ENCODE results near the gene ATG4D.
A peak's percentile ranks its signal among the peaks of the same experiment; 100 is the strongest.

The ATG4D gene

DNA sequence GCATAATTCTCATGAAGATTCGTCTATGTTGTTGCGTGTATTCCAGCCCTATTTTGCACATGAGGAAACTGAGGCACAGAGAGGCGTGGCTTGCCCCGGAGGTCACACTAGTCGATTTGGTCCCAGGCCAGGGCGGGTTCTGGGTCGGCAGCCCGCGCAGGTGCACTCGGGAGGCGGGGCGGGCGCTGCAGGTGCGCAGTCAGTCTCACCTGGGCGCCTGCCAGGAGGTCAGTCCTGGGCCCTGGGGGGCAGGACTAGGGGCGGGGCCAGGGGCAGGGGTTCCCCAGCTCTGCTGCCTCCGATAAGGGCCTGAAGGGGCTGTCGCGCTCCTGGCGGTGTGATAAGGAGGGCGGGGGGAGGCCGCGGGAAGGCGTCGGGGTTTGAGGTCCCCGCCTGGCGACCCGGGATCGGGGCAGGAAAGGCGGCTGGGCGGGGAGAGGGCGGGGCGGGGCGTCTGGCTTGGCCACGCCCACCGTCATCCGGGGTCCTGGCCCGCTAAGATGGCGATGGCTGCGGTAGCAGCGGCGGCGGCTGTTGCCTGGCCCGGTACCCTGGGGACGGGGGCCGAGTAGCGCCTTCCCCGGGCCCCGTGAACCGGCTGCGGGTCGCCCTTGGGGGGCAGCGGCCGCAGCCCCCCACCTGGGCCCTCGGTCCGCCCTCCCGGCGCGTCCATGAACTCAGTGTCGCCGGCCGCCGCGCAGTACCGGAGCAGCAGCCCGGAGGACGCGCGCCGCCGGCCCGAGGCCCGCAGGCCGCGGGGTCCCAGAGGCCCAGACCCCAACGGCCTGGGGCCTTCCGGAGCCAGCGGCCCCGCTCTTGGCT lies at the start of gene ATG4D:
ATG4D (plus strand) TSS at position 485 of the 822 bp plus-strand sequence; CDS start at position 672, 187 bp downstream.
- peak; percentile 90 to 93 (median 91) for DNase-seq

DNA sequence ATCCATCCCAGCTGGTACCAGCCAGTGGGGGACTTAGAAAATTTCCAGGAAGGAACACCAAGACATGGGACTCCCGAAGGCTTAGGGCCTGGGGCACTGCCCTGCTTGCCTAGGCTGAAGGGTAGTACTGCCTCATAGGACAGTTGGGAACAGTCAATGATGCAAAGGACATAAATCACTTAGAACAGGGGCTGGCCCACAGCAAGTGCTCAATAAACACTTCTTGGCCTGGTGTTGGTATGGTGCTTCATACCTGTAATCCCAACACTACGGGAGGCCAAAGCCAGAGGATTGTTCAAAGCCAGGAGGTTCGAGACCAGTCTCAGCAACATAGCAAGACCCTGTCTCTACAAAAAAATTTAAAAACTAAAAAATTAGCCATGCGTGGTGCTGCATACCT lies 46.3 kb upstream of the ATG4D start:
- DNase-seq = no peak

DNA sequence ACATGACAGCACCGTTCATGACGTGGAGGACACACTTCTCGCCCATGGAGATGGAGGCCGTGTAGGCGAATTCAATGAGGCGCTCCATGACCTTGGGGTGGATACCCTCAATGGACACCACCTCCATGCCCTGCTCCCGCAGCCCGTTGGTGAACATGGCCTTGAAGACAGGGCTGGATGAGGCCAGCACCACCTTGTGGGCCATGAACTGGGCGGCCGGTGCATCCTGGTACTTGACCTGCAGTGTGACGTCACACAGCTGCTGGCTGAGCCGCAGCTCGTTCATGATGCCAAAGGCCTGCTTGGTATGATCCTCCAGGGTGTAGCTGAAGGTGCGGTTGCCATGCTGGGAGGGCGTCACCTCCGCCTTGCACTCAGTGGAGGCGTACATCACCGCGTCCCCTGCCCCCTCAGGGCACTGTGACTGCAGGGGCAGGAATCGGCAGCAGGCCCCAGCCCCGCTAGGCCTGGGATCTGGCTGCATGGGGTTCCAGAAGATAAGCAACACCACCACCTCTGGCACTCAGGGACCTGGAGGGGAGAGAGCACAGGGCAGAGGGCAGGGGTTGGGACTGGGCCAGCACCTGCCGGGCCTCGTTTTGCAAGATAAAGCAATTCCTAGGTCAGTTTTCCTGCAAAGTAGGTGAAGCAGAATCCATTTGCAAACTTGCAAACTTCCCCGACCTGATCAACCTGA lies 44.0 kb upstream of the ATG4D start:
- no peak for DNase-seq

DNA sequence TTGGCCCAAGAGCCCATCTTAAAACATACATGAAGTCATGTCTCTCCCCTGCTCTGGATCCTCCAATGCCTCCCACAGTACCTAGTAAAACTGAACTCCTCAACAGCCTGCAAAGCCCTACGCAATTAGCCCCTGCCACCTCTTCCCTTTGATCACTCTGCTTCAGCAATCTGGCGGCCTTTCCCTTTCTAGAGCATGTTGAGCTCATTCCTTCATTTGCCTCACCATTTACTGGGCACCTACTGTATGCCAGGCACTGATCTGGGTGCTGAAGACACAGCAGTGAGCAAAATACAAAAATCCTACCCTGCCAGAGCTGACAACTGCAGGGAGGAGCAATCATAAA lies 43.5 kb upstream of the ATG4D start:
- DNase-seq = no peak

DNA sequence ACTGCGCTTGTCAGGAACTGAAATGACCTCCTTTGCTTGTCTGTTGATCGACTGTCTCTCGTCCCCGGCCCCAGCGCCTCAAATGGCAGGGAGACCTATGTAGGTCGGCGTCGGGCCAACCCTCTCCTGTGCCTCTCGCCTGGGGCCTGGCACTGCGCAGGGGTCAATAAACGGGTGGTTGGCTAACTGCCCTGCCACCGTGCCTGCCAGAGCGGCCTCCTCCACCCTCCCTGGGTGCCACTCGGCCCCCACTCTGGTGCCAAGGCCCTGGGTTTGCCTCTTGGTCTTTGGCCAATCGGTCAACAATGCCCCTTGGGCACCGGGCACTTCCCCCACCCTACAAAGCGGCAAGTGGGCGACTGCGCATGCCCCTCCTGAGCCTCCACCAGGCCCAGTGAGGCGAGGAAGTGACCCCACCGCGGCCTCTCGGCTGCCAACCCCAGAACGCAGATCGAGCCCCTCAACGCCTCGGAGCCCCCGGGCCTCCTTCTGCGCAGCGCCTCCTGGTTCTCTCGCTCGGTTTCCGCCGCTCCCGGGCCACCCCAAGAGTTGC lies 41.7 kb upstream of the ATG4D start:
- peak in 2 of 3 experiments; percentile 85 to 89 for DNase-seq

DNA sequence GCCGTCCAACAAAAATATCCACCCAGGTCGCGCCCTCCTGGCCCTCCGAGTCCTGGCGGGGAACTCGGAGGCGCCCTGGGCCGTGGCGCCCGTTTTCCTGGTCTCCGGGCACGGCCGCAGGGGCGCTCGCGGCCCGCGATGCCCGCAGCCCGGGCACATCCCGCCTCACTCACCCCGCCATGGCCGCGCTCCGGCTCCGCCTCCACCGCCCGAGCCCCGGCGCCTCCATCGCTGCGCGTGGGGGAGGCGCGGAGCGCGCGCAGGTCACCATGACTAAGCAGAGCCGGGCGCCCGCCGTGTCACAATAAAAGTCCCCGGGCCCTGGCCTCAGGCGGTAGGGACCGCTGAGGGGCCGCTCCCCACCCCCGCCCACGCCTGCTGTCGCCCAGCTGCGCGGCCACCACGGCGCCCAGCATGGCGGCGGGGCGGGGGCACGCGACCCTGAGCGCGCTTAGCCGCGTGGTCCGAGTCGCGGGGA lies 41.1 kb upstream of the ATG4D start:
- peak; percentile 89 to 99 (median 98) for DNase-seq

DNA sequence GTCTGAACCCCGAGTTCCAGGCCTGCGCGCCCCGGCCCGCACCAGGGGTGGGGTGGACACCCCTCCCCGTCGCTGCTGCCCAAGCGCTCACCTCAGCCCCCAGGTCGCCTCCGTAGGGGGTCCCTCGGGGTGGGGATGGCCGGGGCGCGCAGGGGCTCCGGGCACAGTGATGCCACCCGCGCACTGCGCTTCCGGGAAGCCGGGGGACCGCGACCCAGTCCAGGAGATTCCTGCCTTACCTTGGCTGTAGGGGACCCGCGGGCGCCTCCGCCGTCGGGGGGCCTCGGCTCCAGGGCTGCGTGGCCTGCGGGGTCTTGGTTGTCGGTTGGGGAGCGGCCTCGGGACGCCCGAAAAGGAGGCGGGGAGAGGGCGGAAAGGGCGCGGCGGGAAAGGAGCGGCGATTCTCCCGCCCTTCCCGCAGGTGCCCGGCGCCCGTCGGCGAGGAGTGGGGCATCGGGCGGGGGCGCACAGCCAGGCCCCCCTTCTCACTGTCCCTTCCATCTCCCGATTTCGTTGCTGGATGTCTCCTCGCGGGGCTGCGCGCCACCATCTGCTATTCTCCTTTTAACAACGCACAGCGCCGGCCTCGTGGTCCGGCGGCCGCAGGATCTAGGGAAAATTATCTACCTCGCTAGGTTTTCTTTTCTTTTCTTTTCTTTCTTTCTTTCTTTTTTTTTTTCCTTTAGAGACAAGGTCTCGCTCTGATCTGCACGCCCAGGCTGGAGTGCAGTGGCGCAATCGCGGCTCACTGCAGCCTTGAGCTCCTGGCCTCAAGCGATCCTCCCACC lies 40.5 kb upstream of the ATG4D start, which contains the start of gene KEAP1:
KEAP1 (minus strand) TSS at position 355 of the 788 bp plus-strand sequence. CDS start 3,323 bp downstream, outside the sequence.
- peak in 2 of 3 experiments; percentile 94 to 97 for DNase-seq

DNA sequence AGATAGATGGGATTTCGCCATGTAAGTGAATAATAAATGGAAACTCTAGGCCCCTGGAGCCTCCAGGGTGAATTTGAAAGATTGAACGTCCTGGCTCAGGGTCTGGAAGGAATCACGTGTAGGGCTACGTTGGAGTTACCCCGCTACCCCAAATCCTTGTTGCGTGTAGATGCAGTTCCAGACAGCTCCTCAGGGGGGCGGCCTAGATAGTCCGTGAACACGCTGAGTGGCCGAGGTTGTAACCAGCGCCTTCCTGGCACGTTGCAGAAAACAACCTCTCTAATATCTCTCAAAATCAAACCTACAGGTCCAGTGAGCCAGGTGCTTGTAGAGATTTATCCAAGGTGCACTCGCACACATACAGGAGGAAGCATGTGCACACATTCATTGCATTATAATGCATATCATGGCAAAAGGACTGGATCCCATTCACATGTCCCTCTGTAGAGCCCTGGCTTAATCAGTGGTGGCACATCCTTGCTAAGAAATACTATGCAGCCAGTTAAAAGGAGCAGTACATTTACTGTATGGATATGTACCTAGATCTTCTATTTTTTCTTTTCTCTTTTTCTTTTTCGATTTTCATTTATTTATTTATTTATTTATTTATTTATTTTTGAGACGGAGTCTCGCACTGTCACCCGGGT lies 38.0 kb upstream of the ATG4D start:
- DNase-seq = peak in 1 of 3 experiments; percentile 27

DNA sequence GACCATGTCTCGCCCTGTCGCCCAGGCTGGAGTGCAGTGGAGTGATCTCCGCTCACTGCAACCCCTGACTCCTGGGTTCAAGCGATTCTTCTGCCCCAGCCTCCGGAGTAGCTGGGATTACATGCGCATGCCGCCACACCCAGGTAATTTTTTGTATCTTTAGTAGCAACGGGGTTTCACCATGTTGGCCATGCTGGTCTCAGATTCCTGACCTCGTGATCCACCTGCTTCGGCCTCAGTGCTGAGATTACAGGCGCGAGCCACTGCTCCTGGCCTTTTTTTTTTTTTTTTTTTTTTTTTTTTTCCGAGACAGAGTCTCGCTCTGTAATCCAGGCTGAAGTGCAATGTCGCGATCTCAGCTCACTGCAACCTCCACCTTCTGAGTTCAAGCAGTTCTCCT lies 35.7 kb upstream of the ATG4D start:
- no peak for DNase-seq

DNA sequence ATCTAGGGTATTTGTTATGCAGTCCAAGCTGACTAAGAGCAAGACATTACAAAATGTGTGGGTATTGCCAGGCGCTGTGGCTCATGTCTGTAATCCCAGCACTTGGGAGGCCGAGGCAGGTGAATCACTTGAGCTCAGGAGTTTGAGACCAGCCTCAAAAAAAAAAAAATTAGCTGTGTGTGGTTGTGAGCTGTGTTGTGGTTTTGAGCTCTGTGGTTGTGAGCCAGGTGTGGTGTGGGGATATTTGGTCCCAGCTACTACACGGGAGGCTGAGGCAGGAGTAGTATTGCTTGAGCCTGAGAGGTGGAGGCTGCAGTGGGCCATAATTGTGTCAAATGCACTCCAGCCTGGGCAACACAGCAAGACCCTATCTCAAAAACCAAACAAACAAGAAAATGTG lies 35.0 kb upstream of the ATG4D start:
- DNase-seq = no peak

DNA sequence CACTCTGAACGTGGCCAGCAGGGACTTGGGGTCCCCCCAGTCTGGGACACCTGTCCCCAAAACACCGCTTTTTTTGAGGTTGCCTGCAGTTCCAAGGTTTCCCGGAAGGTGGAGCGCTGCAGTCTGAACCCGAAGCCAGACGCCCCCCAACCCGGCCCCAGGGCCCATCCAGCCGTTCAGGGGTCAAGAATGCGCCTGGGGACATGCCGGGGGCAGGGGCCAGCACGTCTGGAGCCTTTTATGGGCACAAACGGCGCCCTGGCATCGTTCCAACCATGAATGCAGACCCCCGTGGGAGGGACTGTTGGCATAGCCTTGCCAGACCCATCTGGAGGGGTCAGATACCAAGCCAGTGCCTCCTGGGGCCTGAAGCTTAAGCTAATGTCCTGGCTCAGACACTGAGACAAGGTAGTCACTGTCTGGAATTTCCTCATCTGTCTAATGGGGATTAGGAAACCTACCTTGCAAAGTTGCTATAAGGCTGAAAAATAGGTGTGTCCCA lies 33.4 kb upstream of the ATG4D start:
- DNase-seq = no peak

DNA sequence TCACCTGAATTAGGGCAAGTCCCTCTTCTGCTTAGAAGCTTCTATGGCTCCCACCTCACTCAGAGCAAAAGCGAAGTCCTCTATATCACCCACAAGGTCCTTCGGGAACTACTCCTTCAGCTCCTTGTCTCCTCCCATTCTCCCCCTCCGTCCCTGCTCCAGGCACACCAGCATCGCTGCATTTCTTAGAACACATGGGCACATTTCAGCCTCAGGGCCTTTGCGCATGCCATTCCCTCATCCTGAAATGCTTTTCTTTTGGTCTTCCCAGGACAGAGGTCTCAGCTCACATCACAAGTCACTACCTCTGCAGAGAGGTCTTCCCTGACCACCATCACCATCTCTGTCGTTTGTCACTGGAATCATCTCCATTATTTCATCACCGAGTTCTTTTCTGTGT lies 30.5 kb upstream of the ATG4D start:
- no peak for DNase-seq

DNA sequence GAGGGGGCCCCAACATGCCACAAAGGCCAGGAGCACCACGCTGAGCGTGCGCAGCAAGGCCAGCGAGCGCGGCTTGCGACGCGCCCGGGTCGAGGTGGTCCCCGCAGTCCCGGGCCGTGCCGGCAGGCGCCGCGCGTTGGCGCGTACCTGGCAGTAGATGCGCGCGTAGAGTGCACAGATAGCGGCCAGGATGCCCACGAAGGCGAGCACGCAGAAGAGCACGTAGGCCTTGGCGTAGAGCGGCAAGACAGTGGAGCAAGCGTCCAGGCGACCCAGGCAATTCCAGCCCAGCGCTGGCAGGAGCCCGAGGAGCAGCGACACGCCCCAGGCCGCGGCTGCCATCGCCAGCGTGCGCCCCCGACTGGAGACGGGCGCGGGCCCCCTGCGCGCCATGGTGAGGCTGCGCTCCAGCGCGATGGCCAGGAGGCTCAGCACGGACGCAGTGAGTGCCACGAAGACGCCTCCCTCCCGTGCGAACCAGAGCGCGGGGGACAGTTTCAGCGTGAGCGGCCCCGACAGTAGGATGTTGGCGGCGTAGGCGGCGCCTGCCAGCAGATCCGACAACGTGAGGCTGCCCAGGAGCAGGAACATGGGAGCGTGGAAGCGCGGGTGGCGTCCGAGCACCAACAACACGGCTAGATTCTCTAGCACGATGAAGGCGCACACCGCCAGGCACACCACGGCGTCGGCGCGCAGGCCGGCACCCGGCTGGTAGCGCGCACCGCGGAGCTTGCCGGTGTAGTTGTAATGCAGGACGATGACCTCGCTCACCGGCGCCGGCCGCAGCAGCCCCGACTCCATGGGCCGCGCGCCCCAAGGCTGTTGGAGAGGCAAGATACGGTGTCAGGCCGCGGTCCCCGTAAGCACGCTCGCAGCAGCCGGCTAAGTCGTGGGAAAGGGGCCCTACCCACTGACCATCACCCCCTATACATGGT lies 29.2 kb upstream of the ATG4D start:
- no peak for DNase-seq

DNA sequence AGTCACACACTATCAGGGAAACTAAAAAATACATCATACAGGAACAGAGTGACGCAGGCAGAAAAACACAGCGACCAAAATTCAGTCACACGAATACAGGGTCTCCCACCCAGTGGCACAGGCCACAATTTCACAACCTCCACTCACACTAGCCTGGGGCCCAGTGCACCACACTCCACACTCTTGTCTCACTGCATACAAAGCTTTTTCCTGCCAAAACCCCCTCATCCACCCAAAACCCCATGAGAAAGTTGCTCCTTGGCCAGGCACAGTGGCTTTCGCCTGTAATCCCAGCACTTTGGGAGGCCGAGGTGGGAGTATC lies 27.7 kb upstream of the ATG4D start:
- no peak for DNase-seq

DNA sequence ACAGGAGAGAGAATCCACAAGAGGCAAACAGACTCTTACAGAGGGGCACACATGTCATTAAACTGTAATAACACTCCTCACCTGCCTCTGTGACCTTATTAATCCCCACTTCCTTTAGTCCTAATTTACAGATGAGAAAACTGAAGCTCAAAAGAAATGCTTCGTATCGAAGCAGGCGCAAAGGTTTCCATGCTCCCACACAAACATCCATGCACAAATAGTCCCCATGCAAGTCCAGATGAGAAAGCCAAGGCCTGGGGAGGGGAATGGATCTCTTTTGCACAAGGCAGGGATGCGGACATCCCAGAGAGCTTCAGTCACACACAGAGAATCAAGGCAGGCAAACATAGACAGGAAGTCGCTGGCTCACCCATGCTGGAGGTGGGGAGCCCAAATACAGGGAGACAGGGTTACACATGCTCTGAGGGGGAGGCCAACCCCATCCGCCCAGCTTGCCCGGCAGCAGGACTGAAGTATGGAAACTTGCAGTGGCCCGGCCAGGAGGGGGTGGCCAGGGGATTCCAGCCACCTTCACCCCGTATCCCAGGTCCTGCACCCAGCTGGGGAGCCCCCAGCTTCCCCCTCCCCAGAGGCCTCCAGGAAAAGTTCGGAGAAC lies 26.9 kb upstream of the ATG4D start:
- peak in 2 of 3 experiments; percentile 21 to 34 for DNase-seq

DNA sequence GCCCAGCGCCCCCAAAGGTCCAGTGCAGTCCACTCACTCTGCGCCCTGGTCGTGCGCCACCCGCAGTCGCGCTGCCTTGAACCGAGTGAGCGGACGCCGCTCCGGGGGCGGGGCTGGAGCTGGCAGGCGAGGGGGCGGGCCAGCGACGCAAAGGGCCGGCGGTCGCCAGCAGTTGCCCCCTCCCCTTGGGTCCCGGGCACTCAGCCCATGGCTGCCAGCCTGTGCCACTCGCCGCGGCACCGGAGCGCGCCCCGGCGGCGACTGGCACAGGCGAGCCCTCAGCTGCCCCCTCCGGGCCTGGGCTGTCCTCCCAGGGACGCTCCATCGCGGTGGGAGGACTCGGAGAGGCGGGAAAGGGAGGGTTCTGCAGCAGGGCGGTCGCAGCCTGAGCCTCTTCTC lies 26.3 kb upstream of the ATG4D start, which contains the start of gene S1PR5:
S1PR5 (minus strand) TSS at position 87 of the 399 bp plus-strand sequence. CDS start 2,436 bp downstream, outside the sequence.
- peak in 2 of 3 experiments; percentile 44 to 50 for DNase-seq

DNA sequence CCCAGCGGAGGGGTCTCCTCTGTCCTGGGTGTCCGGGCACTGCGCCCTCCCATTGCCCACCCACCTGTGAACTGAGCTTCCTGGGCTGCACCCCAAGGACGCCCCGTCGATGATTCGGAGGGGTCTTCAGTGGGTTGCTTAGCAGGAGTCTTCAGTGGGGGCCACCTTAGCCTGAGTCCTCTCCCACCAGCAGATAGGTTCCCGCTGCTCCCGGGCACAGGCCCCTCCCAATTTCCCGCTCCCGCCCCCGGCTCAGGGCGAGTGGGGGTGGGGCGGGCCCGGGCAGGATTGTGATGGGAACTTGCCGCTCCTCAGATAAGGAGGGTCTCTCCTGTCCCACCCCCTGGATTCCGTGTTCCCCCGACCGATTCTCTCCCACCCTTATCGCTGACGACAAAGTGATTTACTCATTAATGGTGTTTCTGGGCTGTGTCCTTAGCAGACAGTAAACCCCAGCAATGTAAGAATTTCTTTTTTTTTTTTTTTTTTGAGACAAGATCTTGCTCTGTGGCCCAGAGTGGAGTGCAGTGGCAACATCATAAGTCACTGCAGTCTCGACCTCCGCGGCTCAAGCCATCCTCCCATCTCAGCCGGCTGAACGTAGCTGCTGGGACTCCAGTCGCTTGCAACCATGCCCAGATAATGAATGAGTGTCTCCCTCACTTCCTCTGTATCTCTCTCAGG lies 25.8 kb upstream of the ATG4D start:
- peak in 2 of 3 experiments; percentile 44 to 54 for DNase-seq

DNA sequence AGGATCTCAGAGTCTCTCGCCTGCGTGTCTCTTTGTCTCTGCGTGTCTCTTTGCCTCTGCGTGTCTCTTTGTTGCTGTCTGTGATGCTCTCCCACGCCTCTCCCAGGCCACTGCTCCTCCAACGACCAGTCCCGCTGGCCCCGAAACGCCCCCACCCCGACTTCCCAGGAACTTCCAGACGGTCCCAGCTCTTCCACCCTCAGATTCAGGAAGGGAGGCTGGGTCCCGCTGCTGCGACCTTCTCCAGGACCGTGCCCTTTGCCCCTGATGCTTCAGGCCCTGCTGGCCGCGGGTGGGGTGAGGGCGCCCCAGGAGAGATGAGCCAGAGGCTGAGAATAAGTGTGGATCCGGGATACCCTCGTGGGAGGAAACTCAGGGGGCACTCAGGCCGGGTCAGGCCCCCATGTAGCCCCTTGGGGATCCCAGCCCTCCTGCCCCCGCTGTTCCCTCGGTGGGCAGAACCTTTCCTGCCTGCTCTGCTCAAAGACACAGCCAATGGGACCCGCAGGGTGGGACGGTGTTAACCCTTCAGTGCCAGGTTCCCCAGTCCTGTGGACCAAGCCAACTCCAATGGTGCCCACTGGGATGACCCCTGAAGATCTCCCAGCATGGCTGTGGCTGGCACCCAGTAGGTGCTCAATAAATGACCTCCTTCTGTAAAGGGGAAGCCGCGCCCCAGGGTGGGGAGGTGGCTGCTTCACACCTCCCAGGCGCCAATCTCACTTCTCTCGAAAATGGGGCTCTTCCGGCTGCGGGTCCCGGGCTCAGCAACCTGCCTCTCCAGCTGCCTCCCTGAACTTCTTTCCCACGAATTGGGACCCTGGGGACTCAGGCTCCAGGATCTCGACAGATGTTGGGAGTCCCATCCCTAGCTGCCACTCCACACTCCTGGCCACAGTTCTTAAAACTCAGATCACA lies 25.0 kb upstream of the ATG4D start:
- no peak for DNase-seq

DNA sequence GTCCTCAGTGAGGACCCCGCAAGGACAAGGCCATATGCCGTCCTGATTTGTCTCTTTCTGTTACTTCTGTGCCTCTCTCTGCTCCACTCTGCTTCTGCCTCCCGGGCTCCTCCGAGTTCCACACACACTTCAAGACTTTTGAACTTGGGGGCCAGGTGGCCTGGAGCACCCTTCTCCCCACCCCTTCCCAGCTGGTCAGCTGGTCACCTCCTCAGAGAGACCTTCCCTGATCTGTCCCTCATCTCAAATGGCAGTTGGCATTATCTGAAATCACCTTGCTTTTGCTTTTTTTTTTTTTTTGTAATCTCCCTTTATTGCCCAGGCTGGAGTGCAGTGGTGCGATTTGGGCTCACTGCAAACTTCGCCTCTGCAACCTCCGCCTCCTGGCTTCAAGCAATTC lies 24.3 kb upstream of the ATG4D start:
- no peak for DNase-seq
